Fibroblast of lung (primary cell): ENCODE results near the gene LANCL2. TPM values are rescaled to one million over a fixed set of nuclear protein-coding genes. Genes with fewer than 3 reads are reported as not detected.
A peak's percentile ranks its signal among the peaks of the same experiment; 100 is the strongest.

Experiments used
- DNase-seq, 2 donors: peaks; one replicate each; pipeline versions ENCODE4 v3.0.0 to v3.0.0-alpha.2; 2010; ENCODE audit warnings: low read depth in 2 of 2
- H2AFZ ChIP-seq: 2 replicates; pipeline ENCODE4 v1.5.1; 2012; ENCODE audit warnings: low read length, control low read depth, inconsistent platforms
- H3K27ac ChIP-seq: 2 replicates; pipeline ENCODE4 v1.5.1; 2011; ENCODE audit warnings: low read length, control low read depth; ENCODE audit not compliant: insufficient read depth
- H3K27me3 ChIP-seq: 2 replicates; pipeline ENCODE4 v1.5.1; 2011; ENCODE audit warnings: mild to moderate bottlenecking, low read length; ENCODE audit not compliant: control insufficient read depth, insufficient read depth
- H3K36me3 ChIP-seq: 2 replicates; pipeline ENCODE4 v1.5.1; 2011; ENCODE audit warnings: low read length; ENCODE audit not compliant: control insufficient read depth, insufficient read depth
- H3K4me1 ChIP-seq: 2 replicates; pipeline ENCODE4 v1.5.1; 2011; ENCODE audit warnings: low read length; ENCODE audit not compliant: control insufficient read depth, insufficient read depth; ENCODE audit errors: extremely low read depth
- H3K4me2 ChIP-seq: 2 replicates; pipeline ENCODE4 v1.5.1; 2011; ENCODE audit warnings: low read length, control low read depth; ENCODE audit not compliant: insufficient read depth; ENCODE audit errors: extremely low read depth
- H3K4me3 ChIP-seq, 4 experiments: fragments of 200-600 bp in 1 of 4; sonication (generic) in 1 of 4; replicated peaks in 1 of 4; 2 replicates each; pipeline ENCODE4 v1.5.1; 2011 to 2016; ENCODE audit warnings: low read length in 4 of 4, low read depth in 3 of 4, mild to moderate bottlenecking in 3 of 4, control low read depth in 2 of 4, inconsistent platforms in 1 of 4, mixed read lengths in 1 of 4; ENCODE audit not compliant: insufficient read depth in 1 of 4; ENCODE audit errors: control extremely low read depth in 1 of 4
- H3K79me2 ChIP-seq: 2 replicates; pipeline ENCODE4 v1.5.1; 2012; ENCODE audit warnings: mild to moderate bottlenecking, low read length, inconsistent platforms; ENCODE audit not compliant: control insufficient read depth, insufficient read depth
- H3K9ac ChIP-seq: 2 replicates; pipeline ENCODE4 v1.5.1; 2011; ENCODE audit warnings: mild to moderate bottlenecking, low read length, control low read depth; ENCODE audit not compliant: insufficient read depth
- H3K9me3 ChIP-seq: 2 replicates; pipeline ENCODE4 v1.5.1; 2012; ENCODE audit warnings: low read depth, low read length; ENCODE audit not compliant: control insufficient read depth, insufficient read depth
- H4K20me1 ChIP-seq: 2 replicates; pipeline ENCODE4 v1.5.1; 2011; ENCODE audit warnings: low read length; ENCODE audit not compliant: control insufficient read depth, insufficient read depth; ENCODE audit errors: extremely low read depth
- EZH2 ChIP-seq: IDR thresholded peaks from 2 replicates; pipeline ENCODE4 v1.5.1; 2012; ENCODE audit warnings: low read length, control low read depth, mild to moderate bottlenecking; ENCODE audit errors: missing control alignments
- polyA plus RNA-seq, 2 donors: library from polyadenylated mRNA; depleted of rRNA in 1 of 2; stranded (reverse) in 1 of 2; unstranded in 1 of 2; fragments of >200 nt; gene quantifications; 2 replicates each; pipeline ENCODE4 v1.2.1, GENCODE V29; 2011 to 2012; ENCODE audit warnings: missing spikeins in 1 of 2
- total RNA-seq: library from RNA; depleted of rRNA; stranded (reverse); fragments of >200 nt; gene quantifications from 2 replicates; pipeline ENCODE4 v1.2.1, GENCODE V29; 2014
- TF ChIP-seq, protein P1 (sequence below), 2 donors: IDR thresholded peaks in 1 of 2; conservative IDR thresholded peaks in 1 of 2; 1 replicate in 1 of 2; 2 replicates in 1 of 2; pipeline ENCODE4 v1.5.1; 2011 to 2012; ENCODE audit warnings: low read length in 2 of 2, control low read depth in 1 of 2, inconsistent platforms in 1 of 2, low read depth in 1 of 2, mild to moderate bottlenecking in 1 of 2

The LANCL2 gene
- total and polyA plus RNA-seq, 2 donors (not counting 1 experiment from before 2014, with no cell fraction given), result 8.9 to 15.0 TPM

DNA sequence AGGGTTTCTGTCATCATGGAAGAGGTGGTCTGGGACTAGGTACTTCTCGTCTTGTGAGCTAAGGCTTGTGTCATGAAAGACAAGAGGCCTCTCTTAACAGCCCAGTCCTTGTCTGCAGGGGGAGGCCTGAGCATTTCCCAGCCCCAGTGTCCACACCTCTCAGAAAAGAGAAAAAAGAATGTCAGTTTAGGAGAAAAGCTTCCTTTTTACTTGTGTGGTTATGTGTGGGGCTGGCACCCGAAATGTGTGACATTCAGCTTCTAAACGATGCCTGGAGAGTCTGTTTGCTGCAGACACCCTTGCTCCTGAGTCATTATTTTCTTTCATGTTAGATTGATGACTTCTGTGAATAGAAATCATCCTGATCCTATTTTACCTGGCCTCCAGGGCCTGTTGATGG lies 67.4 kb downstream of the LANCL2 start:
- Histone ChIP-seq H4K20me1 (no peaks in the 10 kb centered on the region), H2AFZ (no peak overlapping the region), H3K27me3 (no peaks in the 10 kb centered on the region), H3K4me2 (no peak overlapping the region), H3K27ac (no peak overlapping the region), H3K79me2 (no peaks in the 10 kb centered on the region), H3K9me3 (no peaks in the 10 kb centered on the region), H3K36me3 (peaks cover 2% of the 10 kb centered on the region), H3K4me1 (no peaks in the 10 kb centered on the region), H3K9ac (no peak overlapping the region), H3K4me3 (no peak overlapping the region)
- DNase-seq, result no peak
- TF ChIP-seq, protein P1, sequence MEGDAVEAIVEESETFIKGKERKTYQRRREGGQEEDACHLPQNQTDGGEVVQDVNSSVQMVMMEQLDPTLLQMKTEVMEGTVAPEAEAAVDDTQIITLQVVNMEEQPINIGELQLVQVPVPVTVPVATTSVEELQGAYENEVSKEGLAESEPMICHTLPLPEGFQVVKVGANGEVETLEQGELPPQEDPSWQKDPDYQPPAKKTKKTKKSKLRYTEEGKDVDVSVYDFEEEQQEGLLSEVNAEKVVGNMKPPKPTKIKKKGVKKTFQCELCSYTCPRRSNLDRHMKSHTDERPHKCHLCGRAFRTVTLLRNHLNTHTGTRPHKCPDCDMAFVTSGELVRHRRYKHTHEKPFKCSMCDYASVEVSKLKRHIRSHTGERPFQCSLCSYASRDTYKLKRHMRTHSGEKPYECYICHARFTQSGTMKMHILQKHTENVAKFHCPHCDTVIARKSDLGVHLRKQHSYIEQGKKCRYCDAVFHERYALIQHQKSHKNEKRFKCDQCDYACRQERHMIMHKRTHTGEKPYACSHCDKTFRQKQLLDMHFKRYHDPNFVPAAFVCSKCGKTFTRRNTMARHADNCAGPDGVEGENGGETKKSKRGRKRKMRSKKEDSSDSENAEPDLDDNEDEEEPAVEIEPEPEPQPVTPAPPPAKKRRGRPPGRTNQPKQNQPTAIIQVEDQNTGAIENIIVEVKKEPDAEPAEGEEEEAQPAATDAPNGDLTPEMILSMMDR (conservative IDR thresholded peaks at IDR 0.05 in 1 of 2, IDR thresholded peaks at IDR 0.05 in 1 of 2; ENCODE audit: low read depth in 1 of 2, low read length in 2 of 2), result no peak
- no peak for TF ChIP-seq EZH2

DNA sequence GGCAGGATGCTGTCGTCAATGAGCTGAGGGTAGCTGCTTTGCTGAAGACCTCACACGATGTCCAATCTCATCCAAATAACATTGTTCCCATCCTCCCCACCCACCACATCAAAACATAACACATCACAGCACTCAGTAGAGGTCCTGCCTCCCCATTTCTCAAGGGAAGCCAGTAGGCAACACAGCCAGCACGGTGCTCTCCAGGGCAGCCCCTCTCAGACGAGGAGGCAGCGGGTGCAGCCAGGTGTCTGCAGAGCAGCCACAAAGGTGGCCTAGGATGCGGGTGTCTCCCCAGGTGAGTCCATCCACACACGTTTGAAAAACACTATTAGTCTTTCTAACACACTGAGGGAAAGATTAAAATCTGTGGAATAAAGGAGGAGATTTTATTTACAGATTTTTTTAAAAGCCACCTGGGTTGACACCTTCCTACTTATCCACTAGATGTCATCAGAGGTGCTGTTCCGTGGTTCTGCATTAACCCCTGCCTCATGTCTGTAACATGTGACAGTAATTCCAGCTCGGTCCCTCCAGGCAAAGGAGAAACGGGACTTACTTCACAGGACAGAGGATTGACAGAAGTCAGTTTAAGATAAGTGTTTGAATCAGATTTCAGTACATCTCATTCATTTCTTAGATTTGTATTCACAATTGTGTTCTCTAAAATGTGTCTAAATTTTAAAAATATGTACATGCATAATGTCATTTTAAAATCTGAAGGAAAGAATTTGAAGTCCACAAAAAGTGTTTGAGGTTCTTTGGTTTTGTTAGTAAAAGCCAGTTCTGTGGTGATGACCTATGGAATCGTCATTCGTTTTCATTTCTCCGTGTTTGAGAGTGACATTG lies 68.0 kb downstream of the LANCL2 start:
- H3K79me2 ChIP-seq, result no peaks in the 10 kb centered on the region
- no peak overlapping the region for H3K4me3 ChIP-seq
- H4K20me1 ChIP-seq, result no peaks in the 10 kb centered on the region
- TF ChIP-seq, protein P1 (conservative IDR thresholded peaks at IDR 0.05 in 1 of 2, IDR thresholded peaks at IDR 0.05 in 1 of 2; ENCODE audit: low read depth in 1 of 2, low read length in 2 of 2), result peak; percentile 20 to 45
- TF ChIP-seq EZH2, result no peak
- no peaks in the 10 kb centered on the region for H3K27me3 ChIP-seq
- DNase-seq, result peak; percentile 46 to 58
- H3K4me1 ChIP-seq, result no peaks in the 10 kb centered on the region
- H3K4me2 ChIP-seq, result no peak overlapping the region
- H2AFZ ChIP-seq, result no peak overlapping the region
- H3K36me3 ChIP-seq, result no peaks in the 10 kb centered on the region
- H3K9me3 ChIP-seq, result no peaks in the 10 kb centered on the region
- H3K27ac ChIP-seq, result no peak overlapping the region
- H3K9ac ChIP-seq, result no peak overlapping the region

DNA sequence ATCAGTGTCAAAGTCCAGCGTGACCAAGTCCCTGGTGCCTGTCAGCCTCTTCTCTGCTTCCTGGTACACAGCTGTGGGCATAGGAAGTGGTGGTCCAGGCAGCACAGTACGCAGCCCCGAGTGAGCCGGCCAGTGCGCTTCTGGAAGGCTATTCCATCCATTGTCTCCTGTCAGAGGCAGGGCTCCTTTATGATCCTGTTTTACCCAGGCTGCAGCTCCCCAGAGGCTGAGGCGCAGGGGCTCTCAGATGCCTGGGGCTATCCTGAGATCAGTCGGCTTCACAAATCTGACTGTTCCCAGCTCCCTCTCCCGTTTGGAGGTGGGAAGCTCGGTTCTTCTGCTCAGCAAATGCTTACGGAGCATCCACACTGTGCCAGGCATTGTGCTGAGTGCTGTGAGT lies 70.3 kb downstream of the LANCL2 start:
- peaks cover 8% of the 10 kb centered on the region for H3K4me1 ChIP-seq

More for the DNA sequence above, 70.3 kb downstream of the LANCL2 start:
- H3K36me3 ChIP-seq, result no peaks in the 10 kb centered on the region
- H3K9me3 ChIP-seq, result no peaks in the 10 kb centered on the region
- H3K4me2 ChIP-seq, result no peak overlapping the region
- no peaks in the 10 kb centered on the region for H3K27me3 ChIP-seq
- no peak overlapping the region for H3K27ac ChIP-seq
- no peaks in the 10 kb centered on the region for H4K20me1 ChIP-seq
- TF ChIP-seq EZH2, result no peak
- TF ChIP-seq, protein P1 (conservative IDR thresholded peaks at IDR 0.05 in 1 of 2, IDR thresholded peaks at IDR 0.05 in 1 of 2; ENCODE audit: low read depth in 1 of 2, low read length in 2 of 2), result no peak
- H3K9ac ChIP-seq, result no peak overlapping the region
- H3K4me3 ChIP-seq, result no peak overlapping the region
- no peak for DNase-seq
- H3K79me2 ChIP-seq, result no peaks in the 10 kb centered on the region
- no peak overlapping the region for H2AFZ ChIP-seq
